GM23338 (cell line): Measurements from ENCODE around the gene SEPHS1. TPM values are rescaled to one million over a fixed set of nuclear protein-coding genes. Genes with fewer than 3 reads are reported as not detected.
A peak's percentile ranks its signal among the peaks of the same experiment; 100 is the strongest.

Source experiments
- ATAC-seq: fragments of 200-7000 bp; cut with Tn5 transposase; 3 replicates; pipeline ENCODE4 v1.9.1; 2020
- DNase-seq: peaks from one replicate; pipeline ENCODE4 v3.0.0-alpha.2; 2015; ENCODE audit warnings: low spot score
- H2AFZ ChIP-seq: fragments of 200-600 bp; sonication (generic); 2 replicates; pipeline ENCODE4 v1.8.0; 2016; ENCODE audit warnings: antibody characterized with exemption, mild to moderate bottlenecking, moderate library complexity
- H3F3A ChIP-seq: fragments of 200-600 bp; sonication (generic); replicated peaks from 2 replicates; pipeline ENCODE4 v1.8.0; 2017; ENCODE audit warnings: antibody characterized with exemption, mixed run types, low read depth
- H3K27ac ChIP-seq: fragments of 200-600 bp; sonication (generic); 2 replicates; pipeline ENCODE4 v1.6.1; 2016; ENCODE audit warnings: low read depth
- H3K27me3 ChIP-seq: fragments of 200-600 bp; sonication (generic); 2 replicates; pipeline ENCODE4 v1.8.0; 2016; ENCODE audit warnings: mild to moderate bottlenecking, mixed run types, moderate library complexity; ENCODE audit not compliant: insufficient read depth
- H3K36me3 ChIP-seq: fragments of 200-600 bp; sonication (generic); 2 replicates; pipeline ENCODE4 v1.8.0; 2016; ENCODE audit warnings: mild to moderate bottlenecking; ENCODE audit not compliant: insufficient read depth
- H3K4me1 ChIP-seq: fragments of 200-600 bp; sonication (generic); 2 replicates; pipeline ENCODE4 v1.8.0; 2016; ENCODE audit warnings: mild to moderate bottlenecking, moderate library complexity; ENCODE audit not compliant: insufficient read depth
- H3K4me2 ChIP-seq: fragments of 200-600 bp; sonication (generic); 2 replicates; pipeline ENCODE4 v1.7.1; 2017; ENCODE audit warnings: mixed run types
- H3K4me3 ChIP-seq: fragments of 200-600 bp; sonication (generic); 2 replicates; pipeline ENCODE4 v1.6.1; 2016; ENCODE audit warnings: mixed run types
- H3K79me2 ChIP-seq: fragments of 200-600 bp; sonication (generic); replicated peaks from 2 replicates; pipeline ENCODE4 v1.8.0; 2017; ENCODE audit warnings: mild to moderate bottlenecking; ENCODE audit not compliant: insufficient read depth
- H3K9me2 ChIP-seq: fragments of 200-600 bp; sonication (generic); 2 replicates; pipeline ENCODE4 v1.8.0; 2017; ENCODE audit not compliant: insufficient read depth
- H4K20me1 ChIP-seq: fragments of 200-600 bp; sonication (generic); replicated peaks from 2 replicates; pipeline ENCODE4 v1.8.0; 2017; ENCODE audit warnings: mild to moderate bottlenecking; ENCODE audit not compliant: insufficient read depth
- H3K27ac Mint-ChIP-seq: 2 replicates; pipeline ENCODE4 v1.8.0; 2020; ENCODE audit warnings: inconsistent platforms, mild to moderate bottlenecking, moderate library complexity, mixed read lengths
- H3K27me3 Mint-ChIP-seq: 3 replicates; pipeline ENCODE4 v1.8.0; 2022; ENCODE audit warnings: low read depth, mild to moderate bottlenecking, moderate library complexity, mixed read lengths, inconsistent platforms; ENCODE audit not compliant: insufficient read depth, poor library complexity
- H3K36me3 Mint-ChIP-seq: 3 replicates; pipeline ENCODE4 v1.8.0; 2021; ENCODE audit warnings: low read depth, mild to moderate bottlenecking, inconsistent platforms, moderate library complexity, mixed read lengths
- H3K4me1 Mint-ChIP-seq: 3 replicates; pipeline ENCODE4 v1.8.0; 2020; ENCODE audit warnings: mild to moderate bottlenecking, inconsistent platforms, mixed read lengths
- H3K4me3 Mint-ChIP-seq: 3 replicates; pipeline ENCODE4 v1.8.0; 2021; ENCODE audit warnings: moderate library complexity, mild to moderate bottlenecking, inconsistent platforms, mixed read lengths
- H3K9me3 Mint-ChIP-seq: 3 replicates; pipeline ENCODE4 v1.8.0; 2020; ENCODE audit warnings: moderate library complexity, mild to moderate bottlenecking, inconsistent platforms, mixed read lengths
- CREB1 ChIP-seq: fragments of 250-450 bp; sonication (Bioruptor Pico); IDR thresholded peaks from 2 replicates; pipeline ENCODE4 v1.5.0; 2020; ENCODE audit warnings: low read depth, mild to moderate bottlenecking, moderate library complexity
- CTCF ChIP-seq, 2 experiments: fragments of 200-600 bp in 1 of 2; sonication (generic) in 1 of 2; conservative IDR thresholded peaks; 2 replicates each; pipeline versions ENCODE4 v1.5.1 to v1.6.1; 2016 to 2017; ENCODE audit warnings: antibody characterized with exemption in 2 of 2, low read depth in 2 of 2, mild to moderate bottlenecking in 2 of 2, moderate library complexity in 1 of 2
- ETS1 ChIP-seq: IDR thresholded peaks from 2 replicates; pipeline ENCODE4 v1.6.1; 2016; ENCODE audit warnings: antibody characterized with exemption
- EZH2 ChIP-seq: fragments of 200-600 bp; sonication (generic); IDR thresholded peaks from one replicate; pipeline ENCODE4 v1.8.0; 2017; ENCODE audit warnings: antibody characterized with exemption, mild to moderate bottlenecking, low read depth; ENCODE audit not compliant: unreplicated experiment
- EZH2phosphoT487 ChIP-seq: fragments of 200-600 bp; sonication (generic); IDR thresholded peaks from one replicate; pipeline ENCODE4 v1.8.1; 2018; ENCODE audit warnings: antibody characterized with exemption; ENCODE audit not compliant: unreplicated experiment
- JUNB ChIP-seq: IDR thresholded peaks from one replicate; pipeline ENCODE4 v1.6.1; 2016; ENCODE audit warnings: antibody characterized with exemption; ENCODE audit not compliant: unreplicated experiment
- NANOG ChIP-seq: IDR thresholded peaks from 2 replicates; pipeline ENCODE4 v1.6.1; 2016; ENCODE audit warnings: antibody characterized with exemption, borderline replicate concordance
- POLR2AphosphoS5 ChIP-seq: IDR thresholded peaks from 2 replicates; pipeline ENCODE4 v1.6.1; 2016; ENCODE audit warnings: antibody characterized with exemption, low read depth
- REST ChIP-seq: IDR thresholded peaks from one replicate; pipeline ENCODE4 v1.6.1; 2018; ENCODE audit warnings: antibody characterized with exemption; ENCODE audit not compliant: unreplicated experiment
- STAT1 ChIP-seq: IDR thresholded peaks from one replicate; pipeline ENCODE4 v1.6.1; 2016; ENCODE audit warnings: antibody characterized with exemption; ENCODE audit not compliant: unreplicated experiment
- ZNF114 ChIP-seq: fragments of 250-450 bp; sonication (Bioruptor Pico); IDR thresholded peaks from 2 replicates; pipeline ENCODE4 v1.5.0; 2020; ENCODE audit warnings: mild to moderate bottlenecking, moderate library complexity
- ZNF331 ChIP-seq: fragments of 250-450 bp; sonication (Bioruptor Pico); IDR thresholded peaks from 2 replicates; pipeline ENCODE4 v1.5.0; 2020; ENCODE audit warnings: low read depth, mild to moderate bottlenecking, moderate library complexity
- ZNF462 ChIP-seq: fragments of 250-450 bp; sonication (Bioruptor Pico); IDR thresholded peaks from 2 replicates; pipeline ENCODE4 v1.5.0; 2020; ENCODE audit warnings: mild to moderate bottlenecking, moderate library complexity
- polyA plus RNA-seq: library from polyadenylated mRNA; unstranded; fragments of >200 nt; fragmentation: Nextera tagmentation; extraction: Ambion mirVana; gene quantifications from 2 replicates; pipeline ENCODE4 v1.2.1, GENCODE V29; 2016
- total RNA-seq: library from RNA; depleted of rRNA; stranded (reverse); fragments of >200 nt; shearing (Covaris generic); gene quantifications from 2 replicates; pipeline ENCODE4 v1.2.3, GENCODE V29; 2014

SEPHS1 gene
- total and polyA plus RNA-seq, 2 experiments from 2014 or later: 260 to 609 TPM

GRCh38 chr10:13390604-13391522, 42.8 kb upstream of the SEPHS1 start:
- Histone ChIP-seq H3K27me3 (no peaks in the 10 kb centered on the region), H2AFZ (peak overlapping the region; percentile 80), H3K4me3 (no peak overlapping the region), H3K4me1 (peaks cover 29% of the 10 kb centered on the region), H3K27ac (no peak overlapping the region), H3K4me2 (0 out of 2 replicates have a peak overlapping the region, but pooled peaks have one; percentile 24), H4K20me1 (no peaks in the 10 kb centered on the region), H3F3A (0 out of 2 replicates have a peak, but pooled peaks cover 4% of the 10 kb centered on the region), H3K36me3 (no peaks in the 10 kb centered on the region), H3K9me2 (no peaks in the 10 kb centered on the region), H3K79me2 (no peaks in the 10 kb centered on the region)
- peaks cover 13% of the 10 kb centered on the region for H3K27me3 Mint-ChIP-seq
- TF ChIP-seq POLR2AphosphoS5 (no peak), EZH2phosphoT487 (no peak), ETS1 (no peak), JUNB (no peak), ZNF331 (CRISPR knock-in tag) (no peak), ZNF114 (CRISPR knock-in tag) (no peak), NANOG (no peak), REST (no peak), EZH2 (no peak), STAT1 (no peak), CTCF (conservative IDR thresholded peaks at IDR 0.05; ENCODE audit: low read depth in 2 of 2) (no peak), CREB1 (CRISPR knock-in tag) (no peak), ZNF462 (CRISPR knock-in tag) (no peak)
- DNase-seq: peak; percentile 45
- no peak overlapping the region for H3K27ac Mint-ChIP-seq
- H3K36me3 Mint-ChIP-seq: peaks cover 3% of the 10 kb centered on the region; the same call in 2 of the 3 replicates
- peaks cover 4% of the 10 kb centered on the region; the same call in 2 of the 3 replicates for H3K9me3 Mint-ChIP-seq
- peaks cover 32% of the 10 kb centered on the region for H3K4me1 Mint-ChIP-seq
- ATAC-seq: peak; percentile 55
- H3K4me3 Mint-ChIP-seq: no peak overlapping the region
